Upper lobe of left lung (tissue), 6 donors: Measurements from ENCODE around the gene CBR1. TPM values are rescaled to one million over a fixed set of nuclear protein-coding genes. Genes with fewer than 3 reads are reported as not detected.
A peak's percentile ranks its signal among the peaks of the same experiment; 100 is the strongest.

Experiments
- ATAC-seq, 2 donors: fragments of 200-7000 bp; cut with Tn5 transposase; one replicate each; pipeline ENCODE4 v1.9.1; 2022; ENCODE audit warnings: mild to moderate bottlenecking in 2 of 2, moderate library complexity in 2 of 2; ENCODE audit not compliant: low FRiP score in 2 of 2
- DNase-seq, 2 donors: peaks; one replicate each; pipeline ENCODE4 v3.0.0-alpha.2; 2019 to 2020
- H3K27ac ChIP-seq, 4 donors: fragments of 200-600 bp; sonication (generic); one replicate each; pipeline ENCODE4 v1.5.1; 2016 to 2019
- H3K27me3 ChIP-seq, 4 donors: fragments of 200-600 bp; sonication (generic); one replicate each; pipeline ENCODE4 v1.5.1; 2017 to 2019
- H3K36me3 ChIP-seq, 4 donors: fragments of 200-600 bp; sonication (generic); one replicate each; pipeline ENCODE4 v1.5.1; 2016 to 2019
- H3K4me1 ChIP-seq, 4 donors: fragments of 200-600 bp; sonication (generic); one replicate each; pipeline ENCODE4 v1.5.1; 2018 to 2019
- H3K4me3 ChIP-seq, 4 donors: fragments of 200-600 bp; sonication (generic); one replicate each; pipeline ENCODE4 v1.5.1; 2017 to 2019; ENCODE audit warnings: mild to moderate bottlenecking in 2 of 4, moderate library complexity in 1 of 4
- H3K9me3 ChIP-seq, 4 donors: fragments of 200-600 bp; sonication (generic); one replicate each; pipeline ENCODE4 v1.5.1; 2018 to 2019
- EP300 ChIP-seq, 4 donors: sonication (generic); formaldehyde crosslinking; IDR thresholded peaks; one replicate each; pipeline ENCODE4 v1.5.1; 2017; ENCODE audit warnings: antibody characterized with exemption in 4 of 4, control low read depth in 2 of 4
- POLR2A ChIP-seq, 4 donors: fragments of 450-650 bp; IDR thresholded peaks; one replicate each; pipeline ENCODE4 v1.5.1; 2016 to 2017; ENCODE audit warnings: antibody characterized with exemption in 4 of 4, mild to moderate bottlenecking in 2 of 4
- POLR2AphosphoS5 ChIP-seq, 2 donors: sonication (generic); formaldehyde crosslinking; IDR thresholded peaks; one replicate each; pipeline ENCODE4 v1.5.1; 2017; ENCODE audit warnings: antibody characterized with exemption in 2 of 2
- WGBS, 2 donors: methylation state at CpG; one replicate each; pipeline ENCODE4 v1.1.5; 2017 to 2018; 5-methylcytosine and 5-hydroxymethylcytosine counted together
- total RNA-seq, 6 donors: library from RNA; depleted of rRNA in 4 of 6; stranded (reverse); fragments of >200 nt in 4 of 6; gene quantifications; one replicate each; pipeline versions ENCODE4 v1.1.0 to v1.2.1, GENCODE V29; 2016 to 2021
- TF ChIP-seq, protein P1 (sequence below), 6 experiments: fragments of 450-650 bp in 4 of 6; fragments of 200-600 bp in 2 of 6; sonication (generic) in 2 of 6; IDR thresholded peaks; one replicate each; pipeline ENCODE4 v1.5.1; 2016 to 2019; ENCODE audit warnings: antibody characterized with exemption in 6 of 6
- donor health status: DM: no; HTN: no; CAD: no; lungs with moderate emphysema.
- donor health status: DM: no; HTN: yes; CAD: no; lungs with severe emphysema.

The CBR1 gene
- total RNA-seq, 6 donors from 2014 or later: 62.6 to 322 (median 106) TPM

DNA sequence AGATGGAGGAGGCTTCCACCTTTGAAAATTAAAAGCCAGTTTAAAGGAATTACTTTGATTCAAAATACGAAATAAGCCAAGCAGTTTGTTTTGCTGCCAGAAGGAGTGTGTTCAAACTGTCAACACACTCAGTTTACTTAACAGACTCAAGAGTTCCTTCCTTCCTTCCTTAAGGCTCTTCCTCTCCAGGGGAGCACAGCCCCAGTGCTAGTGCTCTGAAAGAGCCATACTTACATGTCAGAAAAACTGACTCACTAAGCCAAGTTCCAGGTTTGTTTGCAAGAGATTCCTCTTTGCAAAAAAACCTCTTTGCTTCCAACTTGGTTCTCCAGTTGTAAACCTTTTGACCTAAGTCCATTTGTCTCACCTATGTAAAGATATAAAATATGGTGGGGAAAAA, 23.8 kb upstream of the CBR1 start:
- ATAC-seq: no peak
- Histone ChIP-seq H3K27me3 (no peaks in the 10 kb centered on the region), H3K9me3 (no peaks in the 10 kb centered on the region), H3K36me3 (peaks cover 18 to 97% (median 52%) of the 10 kb centered on the region in 4 donors), H3K4me1 (peaks cover 6 to 17% (median 9%) of the 10 kb centered on the region in 4 donors), H3K27ac (peak overlapping the region in 1 of 4 donors; percentile 11), H3K4me3 (no peak overlapping the region)
- DNase-seq: no peak
- 27 to 36% methylated on average over 1 of the region's 1 CpG for WGBS, 2 donors
- no peak for TF ChIP-seq POLR2A (IDR thresholded peaks at IDR 0.05)
- TF ChIP-seq, protein P1, sequence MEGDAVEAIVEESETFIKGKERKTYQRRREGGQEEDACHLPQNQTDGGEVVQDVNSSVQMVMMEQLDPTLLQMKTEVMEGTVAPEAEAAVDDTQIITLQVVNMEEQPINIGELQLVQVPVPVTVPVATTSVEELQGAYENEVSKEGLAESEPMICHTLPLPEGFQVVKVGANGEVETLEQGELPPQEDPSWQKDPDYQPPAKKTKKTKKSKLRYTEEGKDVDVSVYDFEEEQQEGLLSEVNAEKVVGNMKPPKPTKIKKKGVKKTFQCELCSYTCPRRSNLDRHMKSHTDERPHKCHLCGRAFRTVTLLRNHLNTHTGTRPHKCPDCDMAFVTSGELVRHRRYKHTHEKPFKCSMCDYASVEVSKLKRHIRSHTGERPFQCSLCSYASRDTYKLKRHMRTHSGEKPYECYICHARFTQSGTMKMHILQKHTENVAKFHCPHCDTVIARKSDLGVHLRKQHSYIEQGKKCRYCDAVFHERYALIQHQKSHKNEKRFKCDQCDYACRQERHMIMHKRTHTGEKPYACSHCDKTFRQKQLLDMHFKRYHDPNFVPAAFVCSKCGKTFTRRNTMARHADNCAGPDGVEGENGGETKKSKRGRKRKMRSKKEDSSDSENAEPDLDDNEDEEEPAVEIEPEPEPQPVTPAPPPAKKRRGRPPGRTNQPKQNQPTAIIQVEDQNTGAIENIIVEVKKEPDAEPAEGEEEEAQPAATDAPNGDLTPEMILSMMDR (IDR thresholded peaks at IDR 0.05): no peak
- TF ChIP-seq POLR2AphosphoS5 (IDR thresholded peaks at IDR 0.05): no peak
- no peak for TF ChIP-seq EP300 (IDR thresholded peaks at IDR 0.05)

DNA sequence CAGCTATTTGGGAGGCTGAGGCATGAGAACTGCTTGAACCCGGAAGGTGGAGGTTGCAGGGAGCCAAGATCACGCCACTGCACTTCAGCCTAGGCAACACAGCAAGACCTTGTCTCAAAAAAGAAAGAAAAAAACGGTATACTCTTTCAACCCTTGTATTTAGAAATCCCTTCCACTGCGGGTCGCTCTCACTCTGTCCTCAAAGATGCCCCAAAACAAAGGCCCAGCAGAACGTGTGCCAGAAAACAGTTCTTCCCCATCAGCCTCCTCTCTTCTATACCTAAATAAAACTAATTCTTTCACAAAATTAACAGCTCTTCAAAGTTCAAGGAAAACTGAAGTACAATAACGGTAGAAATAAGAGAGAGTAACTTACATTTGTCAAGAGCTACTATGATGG, 22.7 kb upstream of the CBR1 start:
- ATAC-seq (no peak), DNase-seq (no peak)
- TF ChIP-seq, protein P1 (IDR thresholded peaks at IDR 0.05): no peak
- TF ChIP-seq POLR2A (IDR thresholded peaks at IDR 0.05): no peak
- no peak for TF ChIP-seq POLR2AphosphoS5 (IDR thresholded peaks at IDR 0.05)
- no peak for TF ChIP-seq EP300 (IDR thresholded peaks at IDR 0.05)
- Histone ChIP-seq H3K4me1 (peaks cover 6 to 17% (median 8%) of the 10 kb centered on the region in 4 donors), H3K27ac (no peak overlapping the region), H3K4me3 (no peak overlapping the region), H3K27me3 (no peaks in the 10 kb centered on the region), H3K9me3 (no peaks in the 10 kb centered on the region), H3K36me3 (peaks cover 18 to 97% (median 51%) of the 10 kb centered on the region in 4 donors)
- 78 to 94% methylated on average over 7 of the region's 7 CpGs for WGBS, 2 donors

DNA sequence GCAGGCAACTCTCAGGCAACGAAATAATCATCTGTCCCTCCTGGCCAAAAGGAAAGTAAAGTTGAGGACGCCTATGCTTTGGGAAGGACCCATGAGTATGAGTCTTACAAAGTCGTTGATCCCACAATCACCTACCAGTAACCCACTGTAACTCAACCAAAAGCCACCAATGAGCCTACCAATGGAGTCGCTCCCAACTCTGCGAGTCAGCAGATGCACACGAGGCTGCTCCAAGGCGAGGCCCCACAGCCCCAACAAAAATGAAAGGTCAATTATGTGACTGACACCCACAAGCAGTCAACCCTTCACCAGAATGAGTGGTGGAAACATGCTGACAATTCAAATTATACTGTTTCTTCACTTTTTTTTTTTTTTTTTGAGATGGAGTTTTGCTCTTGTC, 21.5 kb upstream of the CBR1 start:
- ATAC-seq (no peak), DNase-seq (no peak)
- peaks cover 6 to 17% (median 12%) of the 10 kb centered on the region in 4 donors for H3K4me1 ChIP-seq
- WGBS, 2 donors: 94% methylated on average over 7 of the region's 7 CpGs
- no peaks in the 10 kb centered on the region for H3K9me3 ChIP-seq
- peaks cover 18 to 96% (median 48%) of the 10 kb centered on the region in 4 donors for H3K36me3 ChIP-seq
- H3K27ac ChIP-seq: no peak overlapping the region
- H3K4me3 ChIP-seq: no peak overlapping the region
- TF ChIP-seq POLR2A (IDR thresholded peaks at IDR 0.05) (no peak), POLR2AphosphoS5 (IDR thresholded peaks at IDR 0.05) (no peak)
- TF ChIP-seq, protein P1 (IDR thresholded peaks at IDR 0.05): no peak
- no peaks in the 10 kb centered on the region for H3K27me3 ChIP-seq

DNA sequence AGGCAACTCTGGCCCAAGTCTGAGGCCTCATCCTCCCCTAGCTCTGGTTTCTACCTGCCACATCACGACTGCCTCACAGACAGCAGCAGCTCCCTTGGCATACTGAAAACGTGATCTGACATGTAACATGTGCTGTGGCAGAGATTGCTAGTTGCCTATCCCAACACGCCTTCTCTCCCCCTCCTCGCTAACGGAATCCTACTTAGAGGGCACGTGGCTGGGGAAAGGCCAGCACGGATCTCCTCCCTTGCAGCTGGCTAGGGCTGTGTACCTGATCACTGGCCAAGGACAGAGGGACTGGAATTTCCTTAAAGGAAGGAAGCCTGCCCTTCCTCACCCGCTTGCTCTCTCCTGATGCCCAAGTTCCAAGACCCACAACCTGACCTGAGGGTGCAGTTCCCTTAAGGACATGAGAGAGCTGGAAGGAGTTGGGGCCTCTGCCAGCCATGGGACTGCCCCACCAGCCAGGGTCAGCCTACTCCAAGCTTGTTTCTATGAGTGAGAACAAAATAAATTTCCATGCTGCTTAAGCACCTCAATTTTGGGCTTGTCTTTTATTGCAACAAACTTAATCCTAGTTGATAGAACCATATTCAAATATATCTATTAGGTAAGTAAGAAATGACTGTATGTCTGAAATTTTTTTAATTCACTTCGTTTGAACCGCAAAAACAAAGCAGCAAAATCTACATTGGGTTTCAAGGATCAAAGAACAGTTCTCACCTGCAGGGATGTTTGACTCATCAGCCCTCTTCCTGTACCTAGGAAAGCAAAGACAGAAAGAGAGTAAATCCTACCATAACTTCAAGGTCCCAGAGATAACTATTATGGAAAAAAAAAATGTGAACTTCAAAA, 16.7 kb upstream of the CBR1 start:
- H3K4me1 ChIP-seq: peaks cover 0 to 12% (median 3%) of the 10 kb centered on the region in 4 donors
- H3K27ac ChIP-seq: peak overlapping the region in 1 of 4 donors; percentile 13
- TF ChIP-seq POLR2A (IDR thresholded peaks at IDR 0.05): no peak
- TF ChIP-seq EP300 (IDR thresholded peaks at IDR 0.05): no peak
- no peak for TF ChIP-seq POLR2AphosphoS5 (IDR thresholded peaks at IDR 0.05)
- TF ChIP-seq, protein P1 (IDR thresholded peaks at IDR 0.05): no peak
- DNase-seq (no peak), ATAC-seq (no peak)
- H3K9me3 ChIP-seq: no peaks in the 10 kb centered on the region
- H3K27me3 ChIP-seq: no peaks in the 10 kb centered on the region
- no peak overlapping the region for H3K4me3 ChIP-seq
- H3K36me3 ChIP-seq: peaks cover 28 to 91% (median 57%) of the 10 kb centered on the region in 4 donors
- WGBS, 2 donors: 78 to 81% methylated on average over 10 of the region's 10 CpGs
